Thymus (tissue), 11 donors: ENCODE measurements around the gene CAMTA1. TPM values are rescaled to one million over a fixed set of nuclear protein-coding genes. Genes with fewer than 3 reads are reported as not detected.
"Not testable (repeated sequence)": the region's sequence is repeated elsewhere in the genome, so short reads cannot be mapped to it uniquely, and the experiment has no call there.

ENCODE experiments used
- DNase-seq, 9 donors: peaks; one replicate each; pipeline ENCODE4 v3.0.0-alpha.2; 2013; ENCODE audit warnings: low spot score in 9 of 9, low read depth in 6 of 9, missing footprints in 1 of 9
- H3K27ac ChIP-seq, 2 donors: one replicate each; pipeline ENCODE4 v1.5.1; 2013; ENCODE audit warnings: control low read depth in 1 of 2, low read depth in 1 of 2, low read length in 1 of 2, mild to moderate bottlenecking in 1 of 2, moderate library complexity in 1 of 2
- H3K27me3 ChIP-seq, 2 donors: one replicate each; pipeline ENCODE4 v1.5.1; 2013; ENCODE audit warnings: low read length in 1 of 2; ENCODE audit not compliant: control insufficient read depth in 2 of 2, insufficient read depth in 1 of 2
- H3K36me3 ChIP-seq, 2 donors: one replicate each; pipeline ENCODE4 v1.5.1; 2013; ENCODE audit warnings: low read length in 1 of 2, mild to moderate bottlenecking in 1 of 2, moderate library complexity in 1 of 2; ENCODE audit not compliant: control insufficient read depth in 2 of 2, insufficient read depth in 2 of 2
- H3K4me1 ChIP-seq, 2 donors: one replicate each; pipeline ENCODE4 v1.5.1; 2013; ENCODE audit warnings: low read length in 2 of 2; ENCODE audit not compliant: control insufficient read depth in 2 of 2, insufficient read depth in 2 of 2
- H3K4me3 ChIP-seq, 2 donors: one replicate each; pipeline ENCODE4 v1.5.1; 2013; ENCODE audit warnings: low read length in 2 of 2, control low read depth in 1 of 2, mild to moderate bottlenecking in 1 of 2
- H3K9me3 ChIP-seq, 2 donors: one replicate each; pipeline ENCODE4 v1.5.1; 2013; ENCODE audit warnings: low read length in 1 of 2, mild to moderate bottlenecking in 1 of 2; ENCODE audit not compliant: control insufficient read depth in 2 of 2, insufficient read depth in 1 of 2
- WGBS: extraction: QIAGEN DNeasy Blood & Tissue Kit; methylation state at CpG from one replicate; pipeline ENCODE4 v1.1.7; 2013; 5-methylcytosine and 5-hydroxymethylcytosine counted together
- polyA plus RNA-seq: library from polyadenylated mRNA; stranded (reverse); fragments of 200-250 nt; gene quantifications from one replicate; pipeline ENCODE4 v1.2.3, GENCODE V29; 2013
- total RNA-seq: library from RNA; stranded (reverse); fragments of 120-200 nt; gene quantifications from one replicate; pipeline ENCODE4 v1.2.4, GENCODE V29; 2013
- donor health status: healthy.

CAMTA1 gene
- total and polyA plus RNA-seq, 2 donors: 32.0 to 158 TPM

DNA sequence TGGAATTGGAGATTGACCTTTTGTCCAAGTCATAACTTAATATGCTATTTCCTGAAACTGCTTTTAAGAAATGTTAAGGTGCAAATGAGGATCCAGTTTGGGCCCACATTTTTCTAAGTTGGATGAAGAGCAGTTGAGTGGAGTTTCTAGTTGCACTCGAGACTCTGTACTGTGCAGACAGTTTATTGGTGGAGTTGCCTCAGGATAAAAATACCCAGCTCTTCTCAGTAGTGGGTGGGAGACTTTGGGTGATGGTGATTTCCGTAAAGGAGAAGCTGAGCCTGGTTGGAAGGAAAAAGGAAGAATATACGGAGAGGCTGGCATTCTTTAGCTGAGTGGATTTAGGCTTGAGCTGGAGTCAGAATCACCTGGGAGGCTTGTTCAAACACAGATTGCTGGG lies 49.9 kb downstream of the CAMTA1 start:
- Histone ChIP-seq H3K9me3 (no peaks in the 10 kb centered on the region), H3K27me3 (no peaks in the 10 kb centered on the region), H3K27ac (no peak overlapping the region), H3K36me3 (no peaks in the 10 kb centered on the region), H3K4me3 (no peak overlapping the region), H3K4me1 (no peaks in the 10 kb centered on the region)
- DNase-seq: no peak
- WGBS: 98% methylated on average over 3 of the region's 3 CpGs

- Histone ChIP-seq H3K36me3 (peaks cover 0 to 12% of the 10 kb centered on the region in 2 donors), H3K4me3 (no peak overlapping the region), H3K27ac (no peak overlapping the region), H3K27me3 (no peaks in the 10 kb centered on the region), H3K4me1 (no peaks in the 10 kb centered on the region), H3K9me3 (peaks cover 3% of the 10 kb centered on the region in 2 donors)
- 96% methylated on average over 8 of the region's 8 CpGs for WGBS
- DNase-seq: no peak
These were observed 57.0 kb downstream of the CAMTA1 start for GRCh38 chr1:6842301-6842700.

DNA sequence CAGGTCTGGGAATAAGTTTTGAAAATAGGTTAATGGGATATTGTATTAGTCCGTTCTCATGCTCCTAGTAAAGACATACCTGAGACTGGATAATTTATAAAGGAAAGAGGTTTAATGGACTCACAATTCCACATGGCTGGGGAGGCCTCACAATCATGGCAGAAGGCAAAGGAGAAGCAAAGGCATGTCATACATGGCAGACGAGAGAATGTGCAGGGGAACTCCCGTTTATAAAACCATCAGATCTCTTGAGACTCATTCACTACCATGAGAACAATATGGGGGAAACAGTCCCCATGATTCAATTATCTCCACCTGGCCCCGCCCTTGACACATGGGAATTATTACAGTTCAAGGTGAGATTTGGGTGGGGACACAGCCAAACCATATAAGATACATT lies 60.5 kb downstream of the CAMTA1 start:
- not testable (repeated sequence) for H3K9me3 ChIP-seq, H3K27me3 ChIP-seq, H3K4me3 ChIP-seq, H3K4me1 ChIP-seq, DNase-seq, H3K27ac ChIP-seq
- WGBS: over 99% methylated on average over 4 of the region's 4 CpGs
- H3K36me3 ChIP-seq: peaks cover 0 to 15% of the 10 kb centered on the region in 2 donors

- WGBS: 97% methylated on average over 3 of the region's 3 CpGs
- H3K9me3 ChIP-seq: peaks cover 3% of the 10 kb centered on the region in 2 donors
- no peaks in the 10 kb centered on the region for H3K27me3 ChIP-seq
- no peaks in the 10 kb centered on the region for H3K4me1 ChIP-seq
- H3K4me3 ChIP-seq: no peak overlapping the region
- no peak overlapping the region for H3K27ac ChIP-seq
- no peak for DNase-seq
- H3K36me3 ChIP-seq: peaks cover 0 to 8% of the 10 kb centered on the region in 2 donors
These were observed 63.6 kb downstream of the CAMTA1 start for GRCh38 chr1:6848816-6849215.

- Histone ChIP-seq H3K4me3 (no peak overlapping the region), H3K4me1 (no peaks in the 10 kb centered on the region), H3K27ac (no peak overlapping the region), H3K36me3 (peaks cover 0 to 4% of the 10 kb centered on the region in 2 donors), H3K27me3 (no peaks in the 10 kb centered on the region), H3K9me3 (no peaks in the 10 kb centered on the region)
- WGBS: 97% methylated on average over 4 of the region's 4 CpGs
- DNase-seq: no peak
These were observed 65.3 kb downstream of the CAMTA1 start for GRCh38 chr1:6850537-6850936.

GRCh38 chr1:6852136-6852890 lies 67.1 kb downstream of the CAMTA1 start:
- 98% methylated on average over 6 of the region's 6 CpGs for WGBS

DNA sequence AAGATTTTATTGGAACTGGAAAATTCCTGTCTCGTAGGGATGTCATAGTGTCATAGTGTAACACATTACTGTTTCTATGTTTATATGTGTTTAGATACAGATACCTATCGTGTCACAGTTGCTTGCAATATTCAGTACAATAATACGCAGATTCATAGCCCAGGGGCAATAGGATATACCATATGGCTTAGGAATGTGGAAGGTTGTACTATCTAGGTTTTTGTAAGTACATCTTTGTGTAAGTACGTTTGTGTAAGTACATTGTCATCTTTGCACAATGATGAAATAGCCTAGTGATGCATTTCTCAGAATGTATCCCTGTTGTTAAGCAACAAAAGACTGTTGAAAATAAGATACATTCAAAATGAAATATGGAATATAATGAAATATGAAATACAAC lies 68.9 kb downstream of the CAMTA1 start:
- Histone ChIP-seq H3K4me1 (no peaks in the 10 kb centered on the region), H3K4me3 (no peak overlapping the region), H3K36me3 (no peaks in the 10 kb centered on the region), H3K9me3 (no peaks in the 10 kb centered on the region), H3K27ac (no peak overlapping the region), H3K27me3 (no peaks in the 10 kb centered on the region)
- no peak for DNase-seq
- WGBS: 99% methylated on average over 4 of the region's 4 CpGs

More at GRCh38 chr1:6852136-6852890, 67.1 kb downstream of the CAMTA1 start:
- Histone ChIP-seq H3K27me3 (no peaks in the 10 kb centered on the region), H3K36me3 (peaks cover 0 to 4% of the 10 kb centered on the region in 2 donors), H3K9me3 (no peaks in the 10 kb centered on the region), H3K4me1 (no peaks in the 10 kb centered on the region), H3K27ac (no peak overlapping the region), H3K4me3 (no peak overlapping the region)
- DNase-seq: no peak

DNA sequence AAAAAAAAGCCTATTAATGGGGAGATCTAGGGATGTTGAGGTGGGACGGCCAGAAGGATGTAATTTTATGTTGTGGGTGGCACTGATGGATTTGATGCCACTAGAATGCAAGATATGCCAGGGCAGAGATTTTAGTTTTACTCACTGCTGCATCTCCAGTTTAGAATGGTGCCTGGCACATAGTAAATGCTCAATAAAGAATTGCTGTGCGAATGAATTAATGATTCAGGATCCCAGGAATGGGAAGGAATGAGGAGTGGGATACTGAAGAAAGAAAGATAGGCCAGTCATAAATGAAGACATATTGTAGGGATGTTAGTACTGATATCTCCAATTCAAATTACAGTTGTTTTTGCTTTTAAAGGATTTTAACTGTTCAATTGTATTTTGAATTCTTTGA lies 72.6 kb downstream of the CAMTA1 start:
- no peak for DNase-seq
- H3K27me3 ChIP-seq: no peaks in the 10 kb centered on the region
- H3K36me3 ChIP-seq: no peaks in the 10 kb centered on the region
- no peaks in the 10 kb centered on the region for H3K9me3 ChIP-seq
- WGBS: 100% methylated on average over 2 of the region's 2 CpGs
- H3K27ac ChIP-seq: no peak overlapping the region
- no peak overlapping the region for H3K4me3 ChIP-seq
- H3K4me1 ChIP-seq: no peaks in the 10 kb centered on the region

- WGBS: 99% methylated on average over 3 of the region's 3 CpGs
- Histone ChIP-seq H3K4me1 (no peaks in the 10 kb centered on the region), H3K27me3 (no peaks in the 10 kb centered on the region), H3K27ac (no peak overlapping the region), H3K9me3 (no peaks in the 10 kb centered on the region), H3K36me3 (no peaks in the 10 kb centered on the region), H3K4me3 (no peak overlapping the region)
- DNase-seq: no peak
These were observed 73.3 kb downstream of the CAMTA1 start for GRCh38 chr1:6858596-6858995.
